Subcutaneous adipose tissue (tissue), 4 donors: ENCODE results near the gene PTPRQ. TPM values are rescaled to one million over a fixed set of nuclear protein-coding genes. Genes with fewer than 3 reads are reported as not detected.

Experiments
- CTCF ChIP-seq: fragments of 450-650 bp; IDR thresholded peaks from one replicate; pipeline ENCODE4 v1.5.1; 2016; ENCODE audit warnings: low read depth, mild to moderate bottlenecking, control low read depth, antibody characterized with exemption, moderate library complexity
- total RNA-seq, 4 donors: library from RNA; depleted of rRNA; stranded (reverse); fragments of >200 nt; gene quantifications; one replicate each; pipeline ENCODE4 v1.1.0, GENCODE V29; 2016

The PTPRQ gene
- total RNA-seq, 4 donors from 2014 or later, result 0.34 to 5.5 (median 2.2) TPM

GRCh38 chr12:80620281-80620680 is 176.2 kb downstream of the PTPRQ start:
- no peak for TF ChIP-seq CTCF

GRCh38 chr12:80622271-80622670 is 178.2 kb downstream of the PTPRQ start:
- TF ChIP-seq CTCF, result no peak

- no peak for TF ChIP-seq CTCF
Observed at GRCh38 chr12:80625051-80625450, 181.0 kb downstream of the PTPRQ start.

- no peak for TF ChIP-seq CTCF
Observed at GRCh38 chr12:80625901-80626300, 181.9 kb downstream of the PTPRQ start.

GRCh38 chr12:80627782-80628181 is 183.7 kb downstream of the PTPRQ start:
- no peak for TF ChIP-seq CTCF

GRCh38 chr12:80632835-80633234 is 188.8 kb downstream of the PTPRQ start:
- no peak for TF ChIP-seq CTCF

- no peak for TF ChIP-seq CTCF
Observed at GRCh38 chr12:80634903-80635302, 190.9 kb downstream of the PTPRQ start.
